WERI-Rb-1 (cell line): ENCODE measurements around the gene TAS2R14.

ENCODE experiments used
- DNase-seq: peaks from one replicate; pipeline ENCODE4 v3.0.0-alpha.2; 2020
- H3K27ac ChIP-seq: fragments of 250-450 bp; sonication (Bioruptor Pico); 2 replicates; pipeline ENCODE4 v1.5.1; 2020; ENCODE audit warnings: mild to moderate bottlenecking, moderate library complexity
- H3K27me3 ChIP-seq: fragments of 250-450 bp; sonication (Bioruptor Pico); 2 replicates; pipeline ENCODE4 v1.5.1; 2021; ENCODE audit warnings: mild to moderate bottlenecking, low read depth, moderate library complexity; ENCODE audit not compliant: insufficient read depth, severe bottlenecking
- H3K36me3 ChIP-seq: fragments of 250-450 bp; sonication (Bioruptor Pico); 2 replicates; pipeline ENCODE4 v1.5.1; 2020; ENCODE audit warnings: mild to moderate bottlenecking, moderate library complexity
- H3K4me3 ChIP-seq: 2 replicates; pipeline ENCODE4 v1.5.1; 2011; ENCODE audit warnings: low read depth, mild to moderate bottlenecking, control low read depth, low read length
- H3K9me3 ChIP-seq: fragments of 250-450 bp; sonication (Bioruptor Pico); 2 replicates; pipeline ENCODE4 v1.5.1; 2021; ENCODE audit warnings: mild to moderate bottlenecking, moderate library complexity; ENCODE audit not compliant: severe bottlenecking
- TF ChIP-seq, protein P1 (sequence below): IDR thresholded peaks from 2 replicates; pipeline ENCODE4 v1.5.1; 2011; ENCODE audit warnings: low read depth, mild to moderate bottlenecking, control low read depth, inconsistent platforms, low read length

The TAS2R14 gene

DNA sequence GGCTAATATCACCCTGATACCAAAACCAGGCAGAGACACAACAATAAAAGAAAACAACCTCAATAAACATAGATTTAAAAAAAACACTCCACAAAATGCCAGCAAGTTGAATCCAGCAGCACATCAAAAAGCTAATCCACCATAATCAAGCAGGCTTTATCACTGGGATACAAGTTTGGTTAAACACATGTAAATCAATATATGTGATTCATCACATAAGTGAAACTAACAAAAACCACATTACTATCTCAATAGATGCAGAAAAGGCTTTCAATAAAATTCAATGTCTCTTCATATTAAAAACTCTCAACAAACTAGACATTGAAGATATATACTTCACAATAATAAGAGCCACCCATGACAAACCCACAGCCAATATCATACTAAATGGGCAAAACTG, 17.0 kb upstream of the TAS2R14 start:
- H3K27me3 ChIP-seq, result no peaks in the 10 kb centered on the region
- TF ChIP-seq, protein P1, sequence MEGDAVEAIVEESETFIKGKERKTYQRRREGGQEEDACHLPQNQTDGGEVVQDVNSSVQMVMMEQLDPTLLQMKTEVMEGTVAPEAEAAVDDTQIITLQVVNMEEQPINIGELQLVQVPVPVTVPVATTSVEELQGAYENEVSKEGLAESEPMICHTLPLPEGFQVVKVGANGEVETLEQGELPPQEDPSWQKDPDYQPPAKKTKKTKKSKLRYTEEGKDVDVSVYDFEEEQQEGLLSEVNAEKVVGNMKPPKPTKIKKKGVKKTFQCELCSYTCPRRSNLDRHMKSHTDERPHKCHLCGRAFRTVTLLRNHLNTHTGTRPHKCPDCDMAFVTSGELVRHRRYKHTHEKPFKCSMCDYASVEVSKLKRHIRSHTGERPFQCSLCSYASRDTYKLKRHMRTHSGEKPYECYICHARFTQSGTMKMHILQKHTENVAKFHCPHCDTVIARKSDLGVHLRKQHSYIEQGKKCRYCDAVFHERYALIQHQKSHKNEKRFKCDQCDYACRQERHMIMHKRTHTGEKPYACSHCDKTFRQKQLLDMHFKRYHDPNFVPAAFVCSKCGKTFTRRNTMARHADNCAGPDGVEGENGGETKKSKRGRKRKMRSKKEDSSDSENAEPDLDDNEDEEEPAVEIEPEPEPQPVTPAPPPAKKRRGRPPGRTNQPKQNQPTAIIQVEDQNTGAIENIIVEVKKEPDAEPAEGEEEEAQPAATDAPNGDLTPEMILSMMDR, result no peak
- no peak for DNase-seq
- H3K27ac ChIP-seq, result no peak overlapping the region
- H3K4me3 ChIP-seq, result no peak overlapping the region
- H3K9me3 ChIP-seq, result no peaks in the 10 kb centered on the region
- no peaks in the 10 kb centered on the region for H3K36me3 ChIP-seq

DNA sequence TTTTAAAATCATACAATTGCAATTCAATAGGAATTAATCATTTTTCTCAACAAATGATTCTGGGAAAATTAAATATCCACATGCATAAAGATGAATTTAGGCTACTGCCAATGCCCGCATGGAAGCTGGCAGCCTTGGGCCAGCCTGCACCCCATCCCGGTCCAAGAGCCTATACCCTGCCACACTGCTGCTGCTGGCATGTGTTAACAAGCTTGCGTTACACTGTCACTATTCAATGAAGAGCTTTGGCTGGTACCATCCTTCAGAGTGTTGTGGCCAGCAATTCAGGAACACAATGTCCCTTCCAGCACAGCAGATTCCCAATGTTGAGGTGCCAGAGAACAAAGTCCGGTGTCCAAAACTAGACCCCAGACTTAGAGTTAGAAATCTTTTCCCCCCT, 13.6 kb upstream of the TAS2R14 start:
- no peaks in the 10 kb centered on the region for H3K9me3 ChIP-seq
- no peak for DNase-seq
- no peaks in the 10 kb centered on the region for H3K27me3 ChIP-seq
- H3K36me3 ChIP-seq, result no peaks in the 10 kb centered on the region
- H3K4me3 ChIP-seq, result no peak overlapping the region
- H3K27ac ChIP-seq, result no peak overlapping the region
- TF ChIP-seq, protein P1, result no peak

- Histone ChIP-seq H3K9me3 (no peaks in the 10 kb centered on the region), H3K4me3 (no peak overlapping the region), H3K27me3 (no peaks in the 10 kb centered on the region), H3K27ac (no peak overlapping the region), H3K36me3 (no peaks in the 10 kb centered on the region)
- TF ChIP-seq, protein P1, result no peak
- DNase-seq, result no peak
These were observed 4.1 kb upstream of the TAS2R14 start for GRCh38 chr12:10943167-10943566.

DNA sequence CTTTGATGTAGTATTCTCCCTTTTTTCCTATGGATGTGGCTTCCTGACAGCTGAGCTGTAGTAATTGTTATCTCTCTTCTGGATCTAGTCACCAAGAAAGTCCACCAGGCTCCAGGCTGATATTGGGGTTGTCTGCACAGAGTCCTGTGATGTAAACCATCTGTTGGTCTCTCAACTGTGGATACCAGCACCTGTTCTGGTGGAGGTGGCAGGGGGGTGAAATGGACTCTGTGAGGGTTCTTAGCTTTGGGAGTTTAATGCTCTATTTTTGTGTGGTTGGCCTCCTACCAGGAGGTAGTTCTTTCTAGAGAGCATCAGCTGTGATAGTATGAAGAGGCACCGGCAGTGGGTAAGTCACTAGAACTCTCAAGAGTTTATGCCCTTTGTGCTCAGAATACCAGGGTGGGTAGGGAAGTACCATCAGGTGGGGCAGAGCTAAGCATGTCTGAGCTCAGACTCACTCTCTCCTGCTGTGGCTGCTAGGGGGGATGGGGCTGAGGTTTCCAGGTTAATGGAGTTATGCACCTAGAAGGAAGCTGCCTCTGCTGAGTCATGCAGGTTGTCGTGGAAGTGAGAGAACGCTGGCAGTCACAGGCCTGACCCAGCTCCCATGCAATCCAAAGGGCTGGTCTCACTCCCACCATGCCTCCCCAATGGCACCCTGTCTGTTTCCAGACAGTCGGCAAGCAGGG, 3.0 kb upstream of the TAS2R14 start:
- DNase-seq, result no peak
- H3K9me3 ChIP-seq, result no peaks in the 10 kb centered on the region
- H3K4me3 ChIP-seq, result no peak overlapping the region
- TF ChIP-seq, protein P1, result no peak
- no peaks in the 10 kb centered on the region for H3K27me3 ChIP-seq
- H3K36me3 ChIP-seq, result no peaks in the 10 kb centered on the region
- no peak overlapping the region for H3K27ac ChIP-seq

GRCh38 chr12:10941369-10941768, 2.3 kb upstream of the TAS2R14 start:
- TF ChIP-seq, protein P1, result no peak
- Histone ChIP-seq H3K36me3 (no peaks in the 10 kb centered on the region), H3K4me3 (no peak overlapping the region), H3K9me3 (no peaks in the 10 kb centered on the region), H3K27ac (no peak overlapping the region), H3K27me3 (no peaks in the 10 kb centered on the region)
- no peak for DNase-seq

DNA sequence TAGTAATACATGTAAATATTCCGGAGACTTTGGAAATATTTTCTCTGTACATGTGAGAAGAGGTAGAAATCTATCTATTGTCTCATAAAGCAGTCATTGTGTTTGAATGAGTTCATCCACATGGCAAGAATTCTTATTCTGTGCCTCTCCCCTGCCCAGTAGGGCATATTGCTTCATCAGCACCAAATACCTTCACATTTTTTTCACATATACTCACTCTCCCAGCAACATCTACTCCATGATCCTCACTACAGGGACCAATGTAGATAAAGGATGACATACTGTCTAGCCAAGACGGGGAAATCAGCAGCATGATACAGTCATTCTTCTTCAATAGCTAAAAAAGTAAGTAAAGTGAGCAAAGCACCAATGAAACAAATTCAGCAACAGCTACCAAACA, 1.3 kb upstream of the TAS2R14 start:
- Histone ChIP-seq H3K9me3 (no peaks in the 10 kb centered on the region), H3K36me3 (no peaks in the 10 kb centered on the region), H3K27me3 (no peaks in the 10 kb centered on the region), H3K4me3 (no peak overlapping the region), H3K27ac (no peak overlapping the region)
- TF ChIP-seq, protein P1, result no peak
- no peak for DNase-seq
